ENCODE measurements around the gene NPIPA2. TPM values are rescaled to one million over a fixed set of nuclear protein-coding genes. Genes with fewer than 3 reads are reported as not detected.
"Not testable (repeated sequence)": the region's sequence is repeated elsewhere in the genome, so short reads cannot be mapped to it uniquely, and the experiment has no call there.

The NPIPA2 gene
- total RNA-seq = 1 to 10 TPM; 1.4 to 2.2 TPM
- 1.0 TPM for polyA plus RNA-seq (2013, experiment 1 of 2)
- 1.7 TPM for polyA plus RNA-seq (2013, experiment 2 of 2)
- total RNA-seq = 0 to 0.36 (median 0) reads per million in 172 experiments

DNA sequence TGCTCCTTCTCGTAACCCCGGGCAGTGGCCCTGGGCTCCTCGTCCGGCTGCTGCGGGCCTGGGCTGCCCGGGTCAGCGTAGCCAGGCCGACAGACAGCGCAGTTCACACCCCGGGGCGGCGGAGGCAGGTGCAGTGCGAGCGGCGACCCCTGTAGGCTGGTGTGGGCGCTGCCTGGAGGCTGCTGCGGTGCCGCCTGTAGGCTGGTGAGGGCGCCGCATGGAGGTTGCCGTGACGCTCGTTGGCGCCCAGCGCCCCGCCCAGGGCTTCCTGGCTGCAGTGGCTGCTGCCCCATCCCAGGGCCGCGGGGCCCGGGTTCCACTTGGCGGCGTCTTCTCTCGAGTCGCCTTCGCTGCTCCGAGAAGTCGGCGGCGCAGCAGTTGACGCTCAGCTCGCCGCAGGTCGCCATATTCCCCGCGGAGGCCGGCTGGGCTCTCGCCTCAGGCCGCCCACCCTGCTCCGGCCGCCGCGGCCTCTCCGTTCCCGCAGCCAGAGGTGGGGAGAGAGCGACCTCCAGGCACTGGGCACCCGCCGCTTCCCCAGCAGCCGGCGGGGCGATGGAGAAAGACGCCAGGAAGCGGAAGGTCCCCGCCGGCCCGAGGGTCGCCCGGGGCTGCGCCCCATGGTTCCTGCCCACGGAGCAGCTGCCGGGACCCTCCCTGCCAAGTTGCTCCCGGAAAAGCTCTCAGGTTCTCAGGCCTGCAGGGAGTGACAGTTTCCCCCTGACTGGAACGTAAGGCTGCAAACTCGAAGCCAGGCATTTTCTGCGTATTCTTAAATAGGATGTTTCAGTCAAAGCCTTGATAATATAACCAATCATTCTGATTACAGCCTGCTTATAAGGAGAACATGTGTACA is at the start of gene NPIPA2:
Gene NPIPA2, plus strand, starts transcription at position 261 of the 856 bp plus-strand sequence. CDS start 5,533 bp downstream, outside the sequence.
- peak; percentile 100 for ATAC-seq (ENCODE audit: poor library complexity)
- H3K4me1 Mint-ChIP-seq (ENCODE audit: low read depth); H3K4me1 ChIP-seq (ENCODE audit: insufficient read depth, low read length); H3K4me3 Mint-ChIP-seq; H3K4me3 ChIP-seq (ENCODE audit: low read length); H3K27me3 ChIP-seq (ENCODE audit: control insufficient read depth in 1 of 2, insufficient read depth in 2 of 2, low read length in 2 of 2); H3K27ac Mint-ChIP-seq; H3K36me3 ChIP-seq (ENCODE audit: insufficient read depth, low read length); intact Hi-C loops (cut with DNase I, micrococcal nuclease); H3K9me3 ChIP-seq (ENCODE audit: control insufficient read depth in 1 of 2, insufficient read depth in 1 of 2, low read length in 2 of 2); H3K9me3 Mint-ChIP-seq; H3K27ac ChIP-seq (ENCODE audit: low read depth in 1 of 2, low read length in 2 of 2); H3K36me3 Mint-ChIP-seq (ENCODE audit: low read depth); DNase-seq; CTCF ChIA-PET; POLR2A ChIA-PET; H3K27me3 Mint-ChIP-seq: not testable (repeated sequence)

DNA sequence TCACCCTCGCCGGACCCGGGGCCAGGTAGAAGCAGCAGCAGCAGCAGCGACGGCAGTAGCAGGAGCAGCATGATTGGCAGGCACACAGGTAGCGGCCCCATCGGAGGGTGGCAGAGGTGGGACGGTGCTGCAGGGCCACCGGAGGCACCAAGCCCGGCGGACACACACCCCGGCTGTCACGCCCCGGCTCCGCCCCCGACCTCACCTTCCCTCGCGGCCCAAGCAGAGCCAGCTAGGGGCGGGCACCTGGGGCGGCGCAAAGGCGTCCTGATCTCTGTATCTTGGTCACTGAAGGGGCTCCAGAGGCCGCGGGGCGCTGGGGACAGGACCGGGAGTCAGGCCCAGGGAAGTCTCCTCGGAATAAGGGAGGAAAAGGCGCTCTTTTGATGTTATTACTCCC is 48.2 kb upstream of the NPIPA2 start, which contains the start of gene PLA2G10:
Gene PLA2G10, minus strand, starts transcription at position 180 of the 400 bp plus-strand sequence. Its CDS starts 79 bp downstream, at position 101.
- DNase-seq; H3K9me3 ChIP-seq (ENCODE audit: control insufficient read depth in 1 of 2, insufficient read depth in 1 of 2, low read length in 2 of 2); H3K27me3 ChIP-seq (ENCODE audit: control insufficient read depth in 1 of 2, insufficient read depth in 2 of 2, low read length in 2 of 2); H3K36me3 ChIP-seq (ENCODE audit: insufficient read depth, low read length); H3K4me1 Mint-ChIP-seq (ENCODE audit: low read depth); intact Hi-C loops (cut with DNase I, micrococcal nuclease); POLR2A ChIA-PET; H3K27ac ChIP-seq (ENCODE audit: low read depth in 1 of 2, low read length in 2 of 2); CTCF ChIA-PET; H3K27ac Mint-ChIP-seq; H3K4me3 Mint-ChIP-seq; H3K36me3 Mint-ChIP-seq (ENCODE audit: low read depth); H3K4me3 ChIP-seq (ENCODE audit: low read length); H3K9me3 Mint-ChIP-seq; ATAC-seq (ENCODE audit: poor library complexity); H3K4me1 ChIP-seq (ENCODE audit: insufficient read depth, low read length); H3K27me3 Mint-ChIP-seq: not testable (repeated sequence)

DNA sequence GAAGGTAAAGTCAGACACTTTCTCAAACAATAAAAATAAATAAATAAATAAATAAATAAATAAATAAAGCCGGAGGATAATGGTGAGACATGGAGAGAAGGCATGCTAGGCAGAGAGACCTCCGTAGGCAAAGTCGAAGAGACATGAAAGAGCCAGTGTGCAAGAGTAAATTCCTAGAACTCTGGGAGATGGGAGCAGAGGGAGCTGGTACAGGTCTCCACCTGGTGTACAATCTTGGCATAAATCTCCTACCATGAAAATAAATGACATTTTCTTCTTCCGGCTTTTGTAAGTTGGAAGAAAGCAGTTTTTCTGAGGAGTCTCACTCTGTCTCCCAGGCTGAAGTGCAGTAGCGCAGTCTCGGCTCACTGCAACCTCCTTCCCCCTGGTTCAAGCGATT is 40.5 kb upstream of the NPIPA2 start:
- H3K4me3 Mint-ChIP-seq; H3K9me3 Mint-ChIP-seq; CTCF ChIA-PET; ATAC-seq (ENCODE audit: poor library complexity); H3K36me3 ChIP-seq (ENCODE audit: insufficient read depth, low read length); H3K9me3 ChIP-seq (ENCODE audit: control insufficient read depth in 1 of 2, insufficient read depth in 1 of 2, low read length in 2 of 2); H3K27me3 ChIP-seq (ENCODE audit: control insufficient read depth in 1 of 2, insufficient read depth in 2 of 2, low read length in 2 of 2); H3K36me3 Mint-ChIP-seq (ENCODE audit: low read depth); H3K4me3 ChIP-seq (ENCODE audit: low read length); intact Hi-C loops (cut with DNase I, micrococcal nuclease); H3K27ac Mint-ChIP-seq; H3K27ac ChIP-seq (ENCODE audit: low read depth in 1 of 2, low read length in 2 of 2); H3K4me1 Mint-ChIP-seq (ENCODE audit: low read depth); DNase-seq; H3K27me3 Mint-ChIP-seq; H3K4me1 ChIP-seq (ENCODE audit: insufficient read depth, low read length); POLR2A ChIA-PET: not testable (repeated sequence)

DNA sequence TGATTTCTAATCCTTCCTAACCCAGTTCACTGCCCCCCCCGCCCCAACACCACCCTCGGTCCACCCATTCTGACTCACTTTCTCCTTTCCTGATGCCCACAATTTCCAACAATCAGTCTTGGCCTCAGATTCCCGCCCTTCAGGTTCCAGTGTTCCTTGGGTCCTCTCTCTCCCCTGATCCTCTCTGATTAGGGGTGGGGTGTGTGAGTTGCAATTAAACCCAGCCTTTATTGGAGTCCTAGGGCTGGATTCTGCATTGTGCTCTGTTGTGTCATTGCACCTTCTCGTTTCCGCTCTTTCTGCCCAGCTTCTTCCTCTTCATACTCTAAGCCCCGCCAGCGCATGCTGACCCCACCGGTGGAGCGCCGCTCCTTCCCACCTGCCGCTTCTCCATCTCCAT is 39.7 kb upstream of the NPIPA2 start:
- POLR2A ChIA-PET, H3K4me3 Mint-ChIP-seq, CTCF ChIA-PET: not testable (repeated sequence)

DNA sequence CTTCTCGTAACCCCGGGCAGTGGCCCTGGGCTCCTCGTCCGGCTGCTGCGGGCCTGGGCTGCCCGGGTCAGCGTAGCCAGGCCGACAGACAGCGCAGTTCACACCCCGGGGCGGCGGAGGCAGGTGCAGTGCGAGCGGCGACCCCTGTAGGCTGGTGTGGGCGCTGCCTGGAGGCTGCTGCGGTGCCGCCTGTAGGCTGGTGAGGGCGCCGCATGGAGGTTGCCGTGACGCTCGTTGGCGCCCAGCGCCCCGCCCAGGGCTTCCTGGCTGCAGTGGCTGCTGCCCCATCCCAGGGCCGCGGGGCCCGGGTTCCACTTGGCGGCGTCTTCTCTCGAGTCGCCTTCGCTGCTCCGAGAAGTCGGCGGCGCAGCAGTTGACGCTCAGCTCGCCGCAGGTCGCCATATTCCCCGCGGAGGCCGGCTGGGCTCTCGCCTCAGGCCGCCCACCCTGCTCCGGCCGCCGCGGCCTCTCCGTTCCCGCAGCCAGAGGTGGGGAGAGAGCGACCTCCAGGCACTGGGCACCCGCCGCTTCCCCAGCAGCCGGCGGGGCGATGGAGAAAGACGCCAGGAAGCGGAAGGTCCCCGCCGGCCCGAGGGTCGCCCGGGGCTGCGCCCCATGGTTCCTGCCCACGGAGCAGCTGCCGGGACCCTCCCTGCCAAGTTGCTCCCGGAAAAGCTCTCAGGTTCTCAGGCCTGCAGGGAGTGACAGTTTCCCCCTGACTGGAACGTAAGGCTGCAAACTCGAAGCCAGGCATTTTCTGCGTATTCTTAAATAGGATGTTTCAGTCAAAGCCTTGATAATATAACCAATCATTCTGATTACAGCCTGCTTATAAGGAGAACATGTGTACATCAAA is 38.9 kb upstream of the NPIPA2 start, which contains the start of gene NPIPA3:
Gene NPIPA3, plus strand, starts transcription at position 256 of the 856 bp plus-strand sequence. CDS start 5,533 bp downstream, outside the sequence.
- CTCF ChIA-PET; H3K4me1 ChIP-seq (ENCODE audit: insufficient read depth, low read length); POLR2A ChIA-PET; H3K4me1 Mint-ChIP-seq (ENCODE audit: low read depth); H3K36me3 Mint-ChIP-seq (ENCODE audit: low read depth); H3K27ac ChIP-seq (ENCODE audit: low read depth in 1 of 2, low read length in 2 of 2); intact Hi-C loops (cut with DNase I, micrococcal nuclease); H3K36me3 ChIP-seq (ENCODE audit: insufficient read depth, low read length); H3K9me3 ChIP-seq (ENCODE audit: control insufficient read depth in 1 of 2, insufficient read depth in 1 of 2, low read length in 2 of 2); H3K27ac Mint-ChIP-seq; H3K27me3 Mint-ChIP-seq; H3K4me3 Mint-ChIP-seq; H3K27me3 ChIP-seq (ENCODE audit: control insufficient read depth in 1 of 2, insufficient read depth in 2 of 2, low read length in 2 of 2); DNase-seq; H3K9me3 Mint-ChIP-seq; H3K4me3 ChIP-seq (ENCODE audit: low read length): not testable (repeated sequence)
- ATAC-seq (ENCODE audit: poor library complexity) = peak; percentile 100

More for the DNA sequence above, 39.7 kb upstream of the NPIPA2 start:
- H3K27ac ChIP-seq (ENCODE audit: low read depth in 1 of 2, low read length in 2 of 2); H3K9me3 ChIP-seq (ENCODE audit: control insufficient read depth in 1 of 2, insufficient read depth in 1 of 2, low read length in 2 of 2); H3K36me3 Mint-ChIP-seq (ENCODE audit: low read depth); H3K27ac Mint-ChIP-seq; H3K4me3 ChIP-seq (ENCODE audit: low read length); ATAC-seq (ENCODE audit: poor library complexity); H3K9me3 Mint-ChIP-seq; H3K27me3 ChIP-seq (ENCODE audit: control insufficient read depth in 1 of 2, insufficient read depth in 2 of 2, low read length in 2 of 2); H3K4me1 ChIP-seq (ENCODE audit: insufficient read depth, low read length); H3K4me1 Mint-ChIP-seq (ENCODE audit: low read depth); H3K36me3 ChIP-seq (ENCODE audit: insufficient read depth, low read length); H3K27me3 Mint-ChIP-seq; DNase-seq; intact Hi-C loops (cut with DNase I, micrococcal nuclease): not testable (repeated sequence)

DNA sequence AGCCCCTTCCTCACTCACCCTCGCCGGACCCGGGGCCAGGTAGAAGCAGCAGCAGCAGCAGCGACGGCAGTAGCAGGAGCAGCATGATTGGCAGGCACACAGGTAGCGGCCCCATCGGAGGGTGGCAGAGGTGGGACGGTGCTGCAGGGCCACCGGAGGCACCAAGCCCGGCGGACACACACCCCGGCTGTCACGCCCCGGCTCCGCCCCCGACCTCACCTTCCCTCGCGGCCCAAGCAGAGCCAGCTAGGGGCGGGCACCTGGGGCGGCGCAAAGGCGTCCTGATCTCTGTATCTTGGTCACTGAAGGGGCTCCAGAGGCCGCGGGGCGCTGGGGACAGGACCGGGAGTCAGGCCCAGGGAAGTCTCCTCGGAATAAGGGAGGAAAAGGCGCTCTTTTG is 9.1 kb upstream of the NPIPA2 start:
- H3K27me3 Mint-ChIP-seq; H3K27me3 ChIP-seq (ENCODE audit: control insufficient read depth in 1 of 2, insufficient read depth in 2 of 2, low read length in 2 of 2); H3K9me3 ChIP-seq (ENCODE audit: control insufficient read depth in 1 of 2, insufficient read depth in 1 of 2, low read length in 2 of 2); H3K36me3 ChIP-seq (ENCODE audit: insufficient read depth, low read length); ATAC-seq (ENCODE audit: poor library complexity); H3K27ac ChIP-seq (ENCODE audit: low read depth in 1 of 2, low read length in 2 of 2); H3K4me1 ChIP-seq (ENCODE audit: insufficient read depth, low read length); intact Hi-C loops (cut with DNase I, micrococcal nuclease); H3K9me3 Mint-ChIP-seq; H3K4me3 Mint-ChIP-seq; H3K4me1 Mint-ChIP-seq (ENCODE audit: low read depth); H3K36me3 Mint-ChIP-seq (ENCODE audit: low read depth); POLR2A ChIA-PET; DNase-seq; H3K27ac Mint-ChIP-seq; CTCF ChIA-PET; H3K4me3 ChIP-seq (ENCODE audit: low read length): not testable (repeated sequence)

Data from CD4-positive, alpha-beta T cell (primary cell).